H1 (cell line): Measurements from ENCODE around the gene PCNA.

Source experiments
- CHD2 ChIP-seq: IDR thresholded peaks from 2 replicates; pipeline ENCODE4 v1.6.1; 2012; ENCODE audit warnings: low read length, improper control_type of control experiment
- CTCF ChIP-seq, 3 experiments: IDR thresholded peaks; 1 replicate in 2 of 3; 2 replicates in 1 of 3; pipeline versions ENCODE4 v1.5.1 to v1.6.1; 2011; ENCODE audit warnings: low read length in 3 of 3, mild to moderate bottlenecking in 3 of 3, inconsistent platforms in 2 of 3, low read depth in 1 of 3, moderate library complexity in 1 of 3; ENCODE audit not compliant: insufficient read depth in 1 of 3; ENCODE audit errors: control extremely low read depth in 1 of 3
- JUND ChIP-seq: IDR thresholded peaks from 2 replicates; pipeline ENCODE4 v1.6.1; 2011; ENCODE audit warnings: mild to moderate bottlenecking, improper control_type of control experiment, low read length
- MAX ChIP-seq: IDR thresholded peaks from 2 replicates; pipeline ENCODE4 v1.6.1; 2012; ENCODE audit warnings: inconsistent platforms
- POLR2AphosphoS5 ChIP-seq: IDR thresholded peaks from 2 replicates; pipeline ENCODE4 v1.6.1; 2011; ENCODE audit warnings: low read depth, low read length
- RXRA ChIP-seq: IDR thresholded peaks from 2 replicates; pipeline ENCODE4 v1.6.1; 2011; ENCODE audit warnings: low read depth, mild to moderate bottlenecking, low read length, moderate library complexity; ENCODE audit not compliant: insufficient read depth
- SIN3A ChIP-seq, 2 experiments: IDR thresholded peaks in 1 of 2; conservative IDR thresholded peaks in 1 of 2; 2 replicates each; pipeline ENCODE4 v1.6.1; 2011 to 2012; ENCODE audit warnings: low read length in 2 of 2, improper control_type of control experiment in 1 of 2, low read depth in 1 of 2, mild to moderate bottlenecking in 1 of 2
- YY1 ChIP-seq: IDR thresholded peaks from 2 replicates; pipeline ENCODE4 v1.6.1; 2011; ENCODE audit warnings: low read depth, mild to moderate bottlenecking, low read length

GRCh38 chr20:5150226-5151076, 30.7 kb upstream of the PCNA start:
- no peak for TF ChIP-seq RXRA
- TF ChIP-seq SIN3A (conservative IDR thresholded peaks at IDR 0.05 in 1 of 2, IDR thresholded peaks at IDR 0.05 in 1 of 2; ENCODE audit: low read depth in 1 of 2, low read length in 2 of 2) = no peak
- no peak for TF ChIP-seq YY1
- no peak for TF ChIP-seq CTCF (IDR thresholded peaks at IDR 0.05; ENCODE audit: control extremely low read depth in 1 of 3, insufficient read depth in 1 of 3, low read depth in 1 of 3, low read length in 3 of 3)
- no peak for TF ChIP-seq MAX
- no peak for TF ChIP-seq JUND
- TF ChIP-seq POLR2AphosphoS5 = no peak
- TF ChIP-seq CHD2 = no peak
